Measurements from ENCODE around the gene HCRT.
"Not testable (repeated sequence)": the region's sequence is repeated elsewhere in the genome, so short reads cannot be mapped to it uniquely, and the experiment has no call there.

HCRT gene

GRCh38 chr17:42184713-42185620 lies at the start of gene HCRT:
Gene HCRT (minus strand): TSS chr17:42185452. CDS start chr17:42185365, 87 bp downstream.
- DNase-seq (ENCODE audit: low spot score), result no peak

GRCh38 chr17:42233994-42234393 lies 48.7 kb upstream of the HCRT start:
- DNase-seq (ENCODE audit: low spot score), result no peak

GRCh38 chr17:42233156-42233555 lies 47.9 kb upstream of the HCRT start:
- DNase-seq (ENCODE audit: low spot score), result no peak

GRCh38 chr17:42230225-42230624 lies 45.0 kb upstream of the HCRT start:
- DNase-seq (ENCODE audit: low spot score), result no peak

GRCh38 chr17:42227849-42228700 lies 42.8 kb upstream of the HCRT start:
- DNase-seq (ENCODE audit: low spot score), result no peak

- DNase-seq (ENCODE audit: low spot score), result no peak
These were observed 40.4 kb upstream of the HCRT start for GRCh38 chr17:42225646-42226045.

- no peak for DNase-seq (ENCODE audit: low spot score)
These were observed 39.4 kb upstream of the HCRT start for GRCh38 chr17:42224651-42225050.

GRCh38 chr17:42221886-42222745 lies 36.9 kb upstream of the HCRT start:
- DNase-seq (ENCODE audit: low spot score), result no peak

GRCh38 chr17:42219280-42219679 lies 34.0 kb upstream of the HCRT start:
- not testable (repeated sequence) for DNase-seq (ENCODE audit: low spot score)

- DNase-seq (ENCODE audit: low spot score), result no peak
These were observed 28.9 kb upstream of the HCRT start for GRCh38 chr17:42214156-42214555.

- DNase-seq (ENCODE audit: low spot score), result no peak
These were observed 27.1 kb upstream of the HCRT start for GRCh38 chr17:42212382-42212781.

- DNase-seq (ENCODE audit: low spot score), result not testable (repeated sequence)
These were observed 26.7 kb upstream of the HCRT start for GRCh38 chr17:42211921-42212341.

GRCh38 chr17:42210046-42210445 lies 24.8 kb upstream of the HCRT start:
- no peak for DNase-seq (ENCODE audit: low spot score)

- not testable (repeated sequence) for DNase-seq (ENCODE audit: low spot score)
These were observed 20.9 kb upstream of the HCRT start for GRCh38 chr17:42206153-42206612.

GRCh38 chr17:42203354-42203753 lies 18.1 kb upstream of the HCRT start:
- no peak for DNase-seq (ENCODE audit: low spot score)

- DNase-seq (ENCODE audit: low spot score), result no peak
These were observed 17.4 kb upstream of the HCRT start for GRCh38 chr17:42202696-42203095.

- no peak for DNase-seq (ENCODE audit: low spot score)
These were observed 16.9 kb upstream of the HCRT start for GRCh38 chr17:42202159-42202558.

- DNase-seq (ENCODE audit: low spot score), result no peak
These were observed 16.2 kb upstream of the HCRT start for GRCh38 chr17:42201458-42201772.

GRCh38 chr17:42200706-42201457 lies 15.6 kb upstream of the HCRT start:
- DNase-seq (ENCODE audit: low spot score), result no peak

- DNase-seq (ENCODE audit: low spot score), result no peak
These were observed 14.3 kb upstream of the HCRT start for GRCh38 chr17:42199416-42200011.

GRCh38 chr17:42198897-42199296 lies 13.6 kb upstream of the HCRT start:
- no peak for DNase-seq (ENCODE audit: low spot score)

Measured in LoVo (cell line).